KOPT-K1 (cell line): ENCODE data around the gene ANKRA2.

Experiments
- H3K27ac ChIP-seq: fragments of 200-600 bp; sonication (generic); 2 replicates; pipeline ENCODE4 v1.5.1; 2016; ENCODE audit warnings: antibody characterized with exemption, mild to moderate bottlenecking, low read depth, low read length; ENCODE audit not compliant: poor library complexity, severe bottlenecking
- H3K36me3 ChIP-seq: fragments of 200-600 bp; sonication (generic); 2 replicates; pipeline ENCODE4 v1.5.1; 2017; ENCODE audit warnings: antibody characterized with exemption, mild to moderate bottlenecking, low read length, moderate library complexity; ENCODE audit not compliant: insufficient read depth
- H3K9me3 ChIP-seq: fragments of 200-600 bp; sonication (generic); 2 replicates; pipeline ENCODE4 v1.5.1; 2017; ENCODE audit warnings: antibody characterized with exemption, low read length, mild to moderate bottlenecking; ENCODE audit not compliant: insufficient read depth, poor library complexity, severe bottlenecking

Gene ANKRA2, protein sequence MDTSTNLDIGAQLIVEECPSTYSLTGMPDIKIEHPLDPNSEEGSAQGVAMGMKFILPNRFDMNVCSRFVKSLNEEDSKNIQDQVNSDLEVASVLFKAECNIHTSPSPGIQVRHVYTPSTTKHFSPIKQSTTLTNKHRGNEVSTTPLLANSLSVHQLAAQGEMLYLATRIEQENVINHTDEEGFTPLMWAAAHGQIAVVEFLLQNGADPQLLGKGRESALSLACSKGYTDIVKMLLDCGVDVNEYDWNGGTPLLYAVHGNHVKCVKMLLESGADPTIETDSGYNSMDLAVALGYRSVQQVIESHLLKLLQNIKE

DNA sequence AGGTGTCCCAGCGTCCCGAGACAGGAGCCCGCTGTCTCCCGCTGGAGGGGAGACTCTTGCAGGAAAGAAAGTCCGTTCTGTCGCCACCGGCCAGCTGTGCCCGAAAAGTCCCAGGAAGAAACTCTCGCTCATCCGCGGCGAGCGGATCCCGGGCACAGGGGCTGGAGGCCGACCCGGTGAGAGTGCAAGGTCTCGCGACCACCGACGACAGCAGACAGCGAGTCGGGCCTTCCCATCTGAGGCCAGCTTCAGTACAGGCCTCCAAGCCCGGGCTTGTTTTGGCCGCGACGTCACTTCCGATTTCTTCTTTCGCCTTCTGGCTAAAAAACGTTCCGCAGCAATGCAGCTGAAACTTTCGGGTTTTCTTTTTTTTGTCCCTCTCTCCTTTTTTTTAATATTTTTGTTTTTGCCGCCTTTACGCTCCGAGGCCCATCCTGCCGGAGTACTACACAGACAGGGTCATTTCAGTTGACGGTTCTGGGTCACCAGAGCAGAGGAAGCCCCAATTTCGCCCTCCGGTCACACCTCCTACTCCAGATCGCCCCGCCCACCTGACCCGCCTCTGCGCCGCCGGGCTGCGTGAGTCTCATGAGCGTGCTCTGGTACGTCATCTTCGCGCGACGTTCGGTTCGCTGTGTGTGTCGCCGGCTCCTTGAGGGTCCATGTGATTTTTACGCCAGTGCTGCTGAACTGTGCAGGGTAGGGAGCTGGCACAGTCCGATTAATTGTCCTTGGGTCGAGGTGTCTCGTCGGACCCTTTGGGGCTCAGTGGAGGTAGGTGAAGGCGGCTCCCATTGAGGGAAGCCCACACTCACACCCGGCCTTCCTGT is at the start of gene ANKRA2, which contains the start of gene UTP15:
Gene ANKRA2, minus strand, starts transcription at position 501 of the 830 bp plus-strand sequence. CDS start 2,758 bp downstream, outside the sequence.
Gene UTP15, plus strand, starts transcription at position 605 of the 830 bp plus-strand sequence. CDS start 1,602 bp downstream, outside the sequence.
- Histone ChIP-seq H3K27ac (peak within 1 kb of the TSS; percentile 76), H3K9me3 (no peaks in the 10 kb centered on the region), H3K36me3 (peaks cover 36% of the 10 kb centered on the region)

DNA sequence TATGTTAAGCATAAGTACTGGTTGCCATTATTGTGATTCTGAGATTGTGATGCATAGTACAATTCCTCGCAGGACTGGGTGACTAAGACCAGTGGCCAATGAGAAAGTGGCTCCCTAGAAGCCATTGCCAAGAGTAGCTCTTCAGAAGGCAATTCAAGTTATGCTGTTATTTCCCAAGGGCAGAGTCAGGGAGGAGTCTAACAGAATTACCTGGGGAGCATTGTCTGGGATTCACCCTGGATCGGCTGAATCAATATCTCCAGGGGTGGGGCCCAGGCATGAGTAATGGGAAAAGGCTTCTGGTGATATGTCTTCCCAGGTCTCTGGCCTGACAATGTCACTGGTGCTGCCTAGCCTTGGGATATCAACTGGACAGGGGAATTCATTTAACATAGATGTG is 49.6 kb upstream of the ANKRA2 start:
- H3K9me3 ChIP-seq: peaks cover 12% of the 10 kb centered on the region
- H3K27ac ChIP-seq: no peak overlapping the region
- no peaks in the 10 kb centered on the region for H3K36me3 ChIP-seq

DNA sequence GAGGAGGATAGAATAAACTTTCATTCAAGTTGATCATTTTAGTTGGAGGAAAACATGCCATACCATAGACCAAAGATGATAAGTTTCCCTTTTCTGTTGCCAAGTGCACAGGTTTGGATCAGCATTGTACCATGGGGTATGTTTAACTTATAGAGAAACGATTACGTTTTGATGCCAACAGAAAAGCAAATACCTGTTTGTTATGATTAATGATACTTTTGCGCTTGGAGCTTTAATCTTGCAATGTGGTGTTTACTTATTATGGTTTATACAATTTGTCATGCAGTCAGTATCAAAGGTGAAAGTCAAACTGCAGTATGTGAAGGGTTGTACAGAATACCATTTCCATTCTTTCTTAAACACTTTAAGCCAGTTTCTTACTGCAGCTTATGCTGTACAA is 47.4 kb upstream of the ANKRA2 start:
- Histone ChIP-seq H3K36me3 (no peaks in the 10 kb centered on the region), H3K9me3 (peaks cover 12% of the 10 kb centered on the region), H3K27ac (no peak overlapping the region)

DNA sequence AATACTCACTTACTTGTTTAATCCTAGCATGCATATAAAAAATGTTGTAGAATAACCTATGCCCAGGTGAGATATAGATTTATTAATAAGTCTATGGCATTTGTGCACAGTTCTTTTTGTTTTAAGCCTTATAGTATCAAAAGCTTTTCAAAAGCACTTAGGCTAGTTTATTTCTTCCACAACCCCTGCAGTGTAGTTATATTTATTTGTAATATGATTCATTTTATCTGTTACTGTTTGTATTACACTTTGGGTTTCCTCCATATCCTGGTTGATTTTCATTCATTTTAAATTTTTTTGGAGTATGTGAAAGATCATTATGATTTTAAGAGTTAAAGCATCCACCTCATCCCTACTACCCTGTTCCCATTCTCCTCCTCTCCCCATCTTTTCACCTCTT is 41.8 kb upstream of the ANKRA2 start:
- Histone ChIP-seq H3K9me3 (peaks cover 16% of the 10 kb centered on the region), H3K36me3 (no peaks in the 10 kb centered on the region), H3K27ac (no peak overlapping the region)

GRCh38 chr5:73606206-73606753 is 40.8 kb upstream of the ANKRA2 start:
- Histone ChIP-seq H3K27ac (no peak overlapping the region), H3K36me3 (no peaks in the 10 kb centered on the region), H3K9me3 (peaks cover 23% of the 10 kb centered on the region)

- Histone ChIP-seq H3K27ac (no peak overlapping the region), H3K9me3 (peaks cover 17% of the 10 kb centered on the region), H3K36me3 (no peaks in the 10 kb centered on the region)
Observed at GRCh38 chr5:73605223-73606087, 40.0 kb upstream of the ANKRA2 start.

DNA sequence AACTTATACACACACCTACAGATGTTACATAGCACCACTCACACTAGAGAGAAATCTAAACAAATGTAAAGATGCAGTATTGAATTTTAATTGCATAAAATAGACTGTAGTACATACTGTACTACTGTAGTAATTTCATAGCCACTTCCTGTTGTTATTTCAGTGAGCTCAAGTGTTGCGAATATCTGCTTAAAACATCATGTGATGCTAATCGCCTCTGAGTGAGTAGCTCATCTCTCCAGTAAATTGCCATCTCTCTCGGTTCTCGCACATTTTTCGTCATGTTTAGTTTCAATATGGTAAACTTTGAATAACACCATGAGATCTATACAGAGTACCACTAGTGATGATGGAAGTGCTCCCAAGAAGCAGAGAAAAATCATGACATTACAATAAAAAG is 38.6 kb upstream of the ANKRA2 start:
- H3K36me3 ChIP-seq: no peaks in the 10 kb centered on the region
- no peak overlapping the region for H3K27ac ChIP-seq

GRCh38 chr5:73599380-73599779 is 33.9 kb upstream of the ANKRA2 start:
- H3K27ac ChIP-seq: no peak overlapping the region
- peaks cover 15% of the 10 kb centered on the region for H3K9me3 ChIP-seq
- no peaks in the 10 kb centered on the region for H3K36me3 ChIP-seq

More for the DNA sequence above, 38.6 kb upstream of the ANKRA2 start:
- H3K9me3 ChIP-seq: peaks cover 15% of the 10 kb centered on the region

GRCh38 chr5:73596705-73597328 is 31.4 kb upstream of the ANKRA2 start:
- Histone ChIP-seq H3K36me3 (no peaks in the 10 kb centered on the region), H3K27ac (no peak overlapping the region), H3K9me3 (peaks cover 7% of the 10 kb centered on the region)

DNA sequence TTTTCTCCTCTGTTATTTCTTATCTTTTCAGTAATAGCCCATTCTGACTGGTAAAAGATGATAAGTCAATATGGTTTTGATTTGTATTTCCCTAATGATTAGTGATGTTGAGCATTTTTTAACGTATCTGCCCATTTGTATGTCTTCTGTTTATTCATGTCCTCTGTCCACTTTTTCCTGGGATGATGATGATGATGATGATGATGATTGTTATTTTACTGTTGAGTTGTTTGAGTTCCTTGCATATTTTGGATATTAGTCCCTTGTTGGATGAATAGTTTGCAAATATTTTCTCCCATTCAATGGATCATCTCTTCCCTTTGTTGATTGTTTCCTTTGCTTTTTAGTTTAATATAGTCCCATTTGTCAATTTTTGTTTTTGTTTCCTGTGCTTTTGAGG is 27.1 kb upstream of the ANKRA2 start:
- Histone ChIP-seq H3K27ac (no peak overlapping the region), H3K36me3 (no peaks in the 10 kb centered on the region), H3K9me3 (no peaks in the 10 kb centered on the region)

DNA sequence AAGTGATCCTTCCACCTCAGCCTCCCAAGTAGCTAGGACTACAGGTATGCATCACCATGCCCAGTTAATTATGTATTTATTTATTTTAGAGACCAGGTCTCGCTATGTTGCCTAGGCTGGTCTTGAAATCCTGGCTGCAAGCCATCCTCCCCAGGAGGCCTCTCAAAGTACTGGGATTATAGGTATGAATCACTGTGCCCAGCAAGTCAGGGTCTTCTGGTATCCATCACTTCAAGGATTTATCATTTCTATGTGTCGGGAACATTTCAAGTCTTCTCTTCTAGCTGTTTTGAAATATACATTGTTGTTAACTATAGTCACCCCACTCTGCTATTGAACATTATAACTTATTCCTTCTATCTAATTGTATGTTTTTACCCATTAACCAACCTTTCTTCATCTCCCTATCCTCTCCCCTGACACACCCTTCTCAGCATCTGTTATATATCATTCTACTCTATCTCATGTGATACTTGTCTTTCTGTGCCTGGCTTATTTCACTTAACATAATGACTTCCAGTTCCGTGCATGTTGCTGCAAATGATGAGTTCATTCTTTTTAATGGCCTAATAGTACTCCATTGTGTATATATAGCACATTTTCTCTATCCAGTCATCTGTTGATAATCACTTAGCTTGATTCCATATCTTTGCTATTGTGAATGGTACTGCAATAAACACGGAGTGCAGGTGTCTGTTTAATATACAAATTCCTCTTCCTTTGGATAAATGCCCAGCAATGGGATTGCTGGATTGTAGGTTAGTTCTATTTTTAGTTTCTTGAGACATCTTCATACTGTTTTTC is 26.5 kb upstream of the ANKRA2 start:
- Histone ChIP-seq H3K36me3 (no peaks in the 10 kb centered on the region), H3K9me3 (no peaks in the 10 kb centered on the region), H3K27ac (no peak overlapping the region)

DNA sequence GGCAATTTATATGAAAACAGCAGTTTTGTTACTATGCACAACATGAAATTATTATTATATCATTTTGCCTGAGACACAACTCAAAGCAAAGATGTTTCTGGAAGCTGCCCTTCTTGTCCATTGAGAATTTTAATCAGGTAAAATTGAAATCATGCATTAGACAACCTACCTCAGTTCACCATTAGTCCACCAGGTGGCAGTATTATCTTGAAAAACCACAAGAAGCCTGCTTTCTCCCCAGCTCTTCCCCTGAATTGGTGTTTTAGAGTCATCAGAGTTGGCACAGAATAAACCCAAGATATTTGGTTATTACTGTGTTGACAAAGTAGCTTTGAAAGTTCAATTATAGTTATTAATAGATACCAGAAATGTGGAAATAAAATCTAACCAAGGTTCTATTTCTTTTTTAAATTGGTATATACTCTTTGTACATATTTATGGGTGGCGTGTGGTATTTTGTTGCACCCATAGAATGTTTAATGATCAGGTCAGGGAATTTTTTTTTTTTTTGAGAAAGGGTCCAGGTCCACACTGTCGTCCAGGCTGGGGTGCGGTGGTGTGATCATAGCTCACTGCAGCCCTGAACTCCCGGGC is 25.8 kb upstream of the ANKRA2 start:
- no peaks in the 10 kb centered on the region for H3K9me3 ChIP-seq
- no peaks in the 10 kb centered on the region for H3K36me3 ChIP-seq
- H3K27ac ChIP-seq: no peak overlapping the region

DNA sequence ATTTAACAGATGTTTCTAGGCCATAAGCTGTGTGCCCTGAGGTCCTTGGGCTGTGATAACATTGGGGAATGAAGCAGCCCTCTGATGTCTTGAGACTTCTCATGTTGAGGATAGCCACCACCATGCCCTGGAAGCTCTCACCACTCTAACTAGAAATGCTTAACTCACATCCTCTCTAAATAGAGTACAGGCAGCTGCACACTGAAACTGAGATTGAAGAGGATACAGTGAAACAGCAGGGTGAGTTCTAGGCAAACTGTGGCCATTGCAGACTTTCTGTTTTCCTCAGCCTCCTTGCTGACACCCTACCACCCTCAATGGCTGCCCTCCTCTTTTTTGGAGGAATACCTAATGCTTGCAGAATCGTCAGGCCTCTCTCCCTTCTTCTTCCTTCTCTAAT is 22.5 kb upstream of the ANKRA2 start:
- H3K9me3 ChIP-seq: no peaks in the 10 kb centered on the region
- no peak overlapping the region for H3K27ac ChIP-seq
- peaks cover 21% of the 10 kb centered on the region; the same call in 1 of the 2 replicates for H3K36me3 ChIP-seq
